A549 (cell line): ENCODE data around the gene OCA2. TPM values are rescaled to one million over a fixed set of nuclear protein-coding genes. Genes with fewer than 3 reads are reported as not detected.

Experiments used
- ATAC-seq, 2 experiments: fragments of 200-7000 bp in 1 of 2; fragments of >200 bp in 1 of 2; cut with Nextera tagmentation in 1 of 2; cut with Tn5 transposase in 1 of 2; 3 replicates each; pipeline versions ENCODE4 v1.8.0 to v1.9.1; 2018 to 2020; ENCODE audit warnings: mild to moderate bottlenecking in 1 of 2, moderate library complexity in 1 of 2
- CTCF ChIA-PET: fragments of 300-600 bp; sonication (Branson Sonifier 250); formaldehyde crosslinking; extraction: SDS; loops from one replicate; lab custom pipeline; 2021; ENCODE audit warnings: antibody characterized with exemption, inconsistent platforms; lab: Yijun Ruan, JAX
- POLR2A ChIA-PET: fragments of 350-600 bp; formaldehyde crosslinking; extraction: SDS; loops from one replicate; lab custom pipeline; 2021; ENCODE audit warnings: antibody characterized with exemption, inconsistent platforms; lab: Yijun Ruan, JAX
- DNase-seq, 2 experiments: peaks; one replicate each; pipeline versions ENCODE4 v3.0.0 to v3.0.0-alpha.2; 2011 to 2016; ENCODE audit warnings: low read depth in 1 of 2, low spot score in 1 of 2
- FAIRE-seq: peaks from 2 replicates; lab custom pipeline; 2011; peaks lifted over from hg19 to GRCh38; lab: Jason Lieb, UNC
- H3K27ac ChIP-seq, 2 experiments: fragments of >200 bp; sonication (Bioruptor Twin); formaldehyde crosslinking; 3 replicates each; pipeline ENCODE4 v1.5.1; 2016 to 2017
- H3K4me1 ChIP-seq: fragments of >200 bp; sonication (Bioruptor Twin); formaldehyde crosslinking; 3 replicates; pipeline ENCODE4 v1.6.1; 2016
- H3K4me2 ChIP-seq: fragments of >200 bp; sonication (Bioruptor Twin); formaldehyde crosslinking; 3 replicates; pipeline ENCODE4 v1.6.1; 2016
- H3K4me3 ChIP-seq: fragments of >200 bp; sonication (Bioruptor Twin); formaldehyde crosslinking; 3 replicates; pipeline ENCODE4 v1.5.1; 2016
- H3K9me3 ChIP-seq: fragments of >200 bp; sonication (Bioruptor Twin); formaldehyde crosslinking; 3 replicates; pipeline ENCODE4 v1.6.1; 2016
- CBX2 ChIP-seq: fragments of 200-600 bp; sonication (generic); IDR thresholded peaks from 2 replicates; pipeline ENCODE4 v1.6.1; 2016; ENCODE audit warnings: low read depth, mild to moderate bottlenecking, borderline replicate concordance
- CEBPB ChIP-seq, 2 experiments: fragments of >200 bp in 1 of 2; sonication (Bioruptor Twin) in 1 of 2; formaldehyde crosslinking in 1 of 2; IDR thresholded peaks; 2 replicates each; pipeline ENCODE4 v1.6.1; 2012 to 2016
- CHD2 ChIP-seq: fragments of 150-350 bp; IDR thresholded peaks from 2 replicates; pipeline ENCODE4 v1.6.1; 2014; ENCODE audit warnings: low read length; ENCODE audit not compliant: partially characterized antibody
- E2F6 ChIP-seq: IDR thresholded peaks from 2 replicates; pipeline ENCODE4 v1.6.1; 2012; ENCODE audit warnings: low read depth, borderline replicate concordance
- HES2 ChIP-seq: fragments of >200 bp; sonication (Bioruptor Twin); formaldehyde crosslinking; IDR thresholded peaks from 2 replicates; pipeline ENCODE4 v1.6.1; 2016
- HOXB5 ChIP-seq: fragments of 250-450 bp; sonication (Bioruptor Pico); IDR thresholded peaks from 2 replicates; pipeline ENCODE4 v1.5.0; 2020; ENCODE audit warnings: mild to moderate bottlenecking, moderate library complexity
- JUN ChIP-seq, 2 experiments: fragments of >200 bp; sonication (Bioruptor Twin); formaldehyde crosslinking; IDR thresholded peaks; 2 replicates in 1 of 2; 3 replicates in 1 of 2; pipeline ENCODE4 v1.6.1; 2016 to 2017
- KDM5A ChIP-seq: fragments of 200-600 bp; sonication (generic); IDR thresholded peaks from 2 replicates; pipeline ENCODE4 v1.6.1; 2016; ENCODE audit warnings: antibody characterized with exemption, mild to moderate bottlenecking
- MAFK ChIP-seq: fragments of 450-650 bp; IDR thresholded peaks from 2 replicates; pipeline ENCODE4 v1.6.1; 2014; ENCODE audit not compliant: partially characterized antibody
- NFE2L2 ChIP-seq: fragments of 150-350 bp; conservative IDR thresholded peaks from 2 replicates; pipeline ENCODE4 v1.6.1; 2014; ENCODE audit warnings: low read length
- NR3C1 ChIP-seq: fragments of >200 bp; sonication (Bioruptor Twin); formaldehyde crosslinking; IDR thresholded peaks from 3 replicates; pipeline ENCODE4 v1.6.1; 2017
- POLR2A ChIP-seq: IDR thresholded peaks from 2 replicates; pipeline ENCODE4 v1.6.1; 2012; ENCODE audit warnings: mild to moderate bottlenecking, low read length
- POLR2AphosphoS2 ChIP-seq: conservative IDR thresholded peaks from 2 replicates; pipeline ENCODE4 v1.6.1; 2012; ENCODE audit warnings: low read length, improper control_type of control experiment, inconsistent platforms
- RAD21 ChIP-seq, 2 experiments: fragments of >200 bp in 1 of 2; sonication (Bioruptor Twin) in 1 of 2; formaldehyde crosslinking in 1 of 2; IDR thresholded peaks in 1 of 2; conservative IDR thresholded peaks in 1 of 2; 2 replicates in 1 of 2; 3 replicates in 1 of 2; pipeline ENCODE4 v1.6.1; 2012 to 2018; ENCODE audit warnings: inconsistent platforms in 1 of 2
- RARB ChIP-seq: fragments of 250-450 bp; sonication (Bioruptor Pico); IDR thresholded peaks from 2 replicates; pipeline ENCODE4 v1.8.0; 2021; ENCODE audit warnings: mild to moderate bottlenecking, moderate library complexity
- RCOR1 ChIP-seq: fragments of 150-350 bp; IDR thresholded peaks from 2 replicates; pipeline ENCODE4 v1.6.1; 2014; ENCODE audit warnings: antibody characterized with exemption, low read length, low read depth
- REST ChIP-seq: fragments of 200-600 bp; sonication (generic); IDR thresholded peaks from 2 replicates; pipeline ENCODE4 v1.6.1; 2016; ENCODE audit warnings: antibody characterized with exemption, mild to moderate bottlenecking, moderate library complexity
- RFX5 ChIP-seq: fragments of 450-650 bp; IDR thresholded peaks from 2 replicates; pipeline ENCODE4 v1.7.1; 2014; ENCODE audit warnings: antibody characterized with exemption, mild to moderate bottlenecking, moderate library complexity
- SREBF2 ChIP-seq: fragments of 450-650 bp; IDR thresholded peaks from 2 replicates; pipeline ENCODE4 v1.6.1; 2014; ENCODE audit warnings: mild to moderate bottlenecking, moderate library complexity
- TP53 ChIP-seq: fragments of 250-450 bp; sonication (Bioruptor Pico); IDR thresholded peaks from 2 replicates; pipeline ENCODE4 v1.5.0; 2021; ENCODE audit warnings: mild to moderate bottlenecking, moderate library complexity
- WGBS: methylation state at CpG from one replicate; pipeline ENCODE4 v1.1.6; 2017; ENCODE audit errors: missing lambda C conversion rate; 5-methylcytosine and 5-hydroxymethylcytosine counted together
- polyA plus RNA-seq, 4 experiments: library from polyadenylated mRNA; depleted of rRNA in 3 of 4; stranded (reverse); fragments of >200 nt; fragmentation: RNase III in 1 of 4; extraction: RNeasy Plus Mini Kit Qiagen cat#74134 plus additional on column Dnase treatment in 1 of 4; gene quantifications; 2 replicates in 3 of 4; 3 replicates in 1 of 4; pipeline ENCODE4 v1.2.3, GENCODE V29; 2011 to 2017
- TF ChIP-seq, protein P1 (sequence below): fragments of 250-450 bp; sonication (Bioruptor Pico); IDR thresholded peaks from 2 replicates; pipeline ENCODE4 v1.5.0; 2021; ENCODE audit warnings: mild to moderate bottlenecking, moderate library complexity, borderline replicate concordance

OCA2 gene
- polyA plus RNA-seq, 2 of the 4 experiments (the other 2 are of a cell fraction): 0.17 to 0.25 TPM

DNA sequence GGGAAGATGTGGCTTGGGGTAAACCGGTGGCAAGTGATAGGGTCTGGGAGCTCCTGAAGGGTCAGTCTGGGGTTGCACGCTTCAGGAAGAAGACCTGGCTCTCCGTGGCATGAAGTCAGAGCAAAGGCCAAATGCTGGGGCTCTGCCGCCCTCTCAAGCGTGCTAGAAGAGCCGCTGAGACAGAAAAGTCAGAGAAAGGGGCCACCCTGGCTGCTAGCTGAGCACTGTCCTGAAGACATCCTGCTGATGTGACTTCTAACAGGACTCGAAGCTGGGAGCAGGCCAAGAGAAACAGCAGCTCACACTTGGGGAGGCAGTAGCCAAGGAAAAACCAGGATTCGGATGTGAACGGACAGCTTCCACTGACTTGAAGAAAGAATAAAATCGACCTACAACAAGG is 270.4 kb downstream of the OCA2 start:
- DNase-seq (no peak), ATAC-seq (no peak), FAIRE-seq (no peak)
- Histone ChIP-seq H3K4me2 (no peak overlapping the region), H3K27ac (no peak overlapping the region), H3K4me1 (no peaks in the 10 kb centered on the region), H3K4me3 (no peak overlapping the region), H3K9me3 (no peaks in the 10 kb centered on the region)
- 45% methylated on average over 10 of the region's 10 CpGs for WGBS
- ChIA-PET CTCF (interaction anchor here (1.0 kb wide), 1 partner anchor 59 kb away, joined by 3 read pairs; no protein-coding TSS in a partner anchor), POLR2A (no interaction called here)
- TF ChIP-seq RCOR1: no peak
- no peak for TF ChIP-seq HES2
- no peak for TF ChIP-seq TP53 (CRISPR knock-in tag)
- TF ChIP-seq SREBF2: no peak
- TF ChIP-seq CBX2: no peak
- TF ChIP-seq RFX5: no peak
- TF ChIP-seq CHD2: no peak
- TF ChIP-seq, protein P1, sequence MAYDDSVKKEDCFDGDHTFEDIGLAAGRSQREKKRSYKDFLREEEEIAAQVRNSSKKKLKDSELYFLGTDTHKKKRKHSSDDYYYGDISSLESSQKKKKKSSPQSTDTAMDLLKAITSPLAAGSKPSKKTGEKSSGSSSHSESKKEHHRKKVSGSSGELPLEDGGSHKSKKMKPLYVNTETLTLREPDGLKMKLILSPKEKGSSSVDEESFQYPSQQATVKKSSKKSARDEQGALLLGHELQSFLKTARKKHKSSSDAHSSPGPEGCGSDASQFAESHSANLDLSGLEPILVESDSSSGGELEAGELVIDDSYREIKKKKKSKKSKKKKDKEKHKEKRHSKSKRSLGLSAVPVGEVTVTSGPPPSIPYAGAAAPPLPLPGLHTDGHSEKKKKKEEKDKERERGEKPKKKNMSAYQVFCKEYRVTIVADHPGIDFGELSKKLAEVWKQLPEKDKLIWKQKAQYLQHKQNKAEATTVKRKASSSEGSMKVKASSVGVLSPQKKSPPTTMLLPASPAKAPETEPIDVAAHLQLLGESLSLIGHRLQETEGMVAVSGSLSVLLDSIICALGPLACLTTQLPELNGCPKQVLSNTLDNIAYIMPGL (CRISPR knock-in tag): no peak
- TF ChIP-seq POLR2AphosphoS2: no peak

- ATAC-seq: no peak; a peak in 1 of 6 replicates
- ChIA-PET CTCF (interaction anchor here (1.2 to 1.4 kb wide), 2 partner anchors 8 to 10 kb away, joined by 3 to 5 read pairs; no protein-coding TSS in a partner anchor), POLR2A (interaction anchor here (0.5 kb wide), 1 partner anchor 14 kb away, joined by 3 read pairs; no protein-coding TSS in a partner anchor)
- peak; percentile 25; the same call in 1 of the 2 replicates for TF ChIP-seq NFE2L2
- no peak for TF ChIP-seq NR3C1
- no peak for TF ChIP-seq CEBPB (IDR thresholded peaks at IDR 0.05)
- Histone ChIP-seq H3K4me1 (no peaks in the 10 kb centered on the region), H3K4me2 (no peak overlapping the region), H3K27ac (no peak overlapping the region), H3K9me3 (no peaks in the 10 kb centered on the region), H3K4me3 (no peak overlapping the region)
- WGBS: 30% methylated on average over 15 of the region's 15 CpGs
- no peak for FAIRE-seq
- no peak for DNase-seq
Observed at GRCh38 chr15:27826902-27827714, 272.0 kb downstream of the OCA2 start.

- no peak for TF ChIP-seq NR3C1
- no peak for TF ChIP-seq RAD21 (conservative IDR thresholded peaks at IDR 0.05 in 1 of 2, IDR thresholded peaks at IDR 0.05 in 1 of 2)
- TF ChIP-seq E2F6: no peak
- TF ChIP-seq POLR2A: no peak
- TF ChIP-seq HOXB5 (CRISPR knock-in tag): no peak
- no peak for TF ChIP-seq KDM5A
- TF ChIP-seq MAFK: no peak
- TF ChIP-seq JUN (IDR thresholded peaks at IDR 0.05): no peak
- TF ChIP-seq RARB (CRISPR knock-in tag): no peak
- no peak for TF ChIP-seq REST
- Histone ChIP-seq H3K4me2 (no peak overlapping the region), H3K4me3 (no peak overlapping the region), H3K9me3 (no peaks in the 10 kb centered on the region), H3K27ac (no peak overlapping the region), H3K4me1 (no peaks in the 10 kb centered on the region)
- DNase-seq: no peak
- ATAC-seq: no peak
- POLR2A ChIA-PET: no interaction called here
- CTCF ChIA-PET: no interaction called here
- WGBS: 37% methylated on average over 7 of the region's 7 CpGs
- no peak for FAIRE-seq
Observed at GRCh38 chr15:27826411-27826810, 272.7 kb downstream of the OCA2 start.
